GM21529 (cell line): ENCODE results near the gene NCAPD2.
"Not testable (repeated sequence)": the region's sequence is repeated elsewhere in the genome, so short reads cannot be mapped to it uniquely, and the experiment has no call there.

Experiments
- ATAC-seq: cut with Tn5 transposase; IDR thresholded peaks from one replicate; pipeline ENCODE4 v1.9.1; 2021; ENCODE audit not compliant: unreplicated experiment

The NCAPD2 gene

DNA sequence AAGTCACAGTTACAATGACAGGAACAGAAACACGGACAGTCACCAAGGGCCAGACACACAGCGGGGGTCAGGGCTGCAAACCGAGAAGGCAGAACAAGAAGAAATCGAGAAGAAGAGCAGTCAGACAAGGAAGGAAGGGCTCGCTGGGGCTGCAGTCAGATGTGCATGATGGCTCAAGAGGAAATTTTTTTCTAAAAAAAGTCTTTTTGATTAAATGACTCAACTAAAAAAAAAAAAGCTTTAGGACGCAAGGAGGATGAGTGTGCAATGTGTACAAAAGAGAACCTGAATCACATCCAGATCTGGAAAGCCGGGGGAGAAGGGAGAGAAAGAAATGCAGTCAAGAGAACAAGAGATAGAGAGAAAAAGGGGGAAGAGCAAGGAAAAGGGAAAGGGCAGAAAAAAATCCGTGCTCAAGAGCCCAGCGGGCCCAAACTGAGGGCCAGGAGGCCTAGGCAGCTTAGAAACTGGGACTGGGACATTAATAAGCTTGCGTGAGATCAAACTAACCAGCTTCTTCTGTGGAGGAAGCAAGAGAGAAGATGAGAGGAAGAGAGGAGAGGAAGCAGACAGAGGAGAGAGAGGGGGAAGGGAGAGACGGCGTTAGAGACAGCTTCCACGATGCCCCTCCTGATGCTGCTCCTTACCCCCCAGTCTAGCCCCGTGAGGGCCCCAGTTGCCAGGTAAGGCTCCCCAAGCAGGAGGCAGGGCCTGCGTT is 55.2 kb downstream of the NCAPD2 start:
- no peak for ATAC-seq

DNA sequence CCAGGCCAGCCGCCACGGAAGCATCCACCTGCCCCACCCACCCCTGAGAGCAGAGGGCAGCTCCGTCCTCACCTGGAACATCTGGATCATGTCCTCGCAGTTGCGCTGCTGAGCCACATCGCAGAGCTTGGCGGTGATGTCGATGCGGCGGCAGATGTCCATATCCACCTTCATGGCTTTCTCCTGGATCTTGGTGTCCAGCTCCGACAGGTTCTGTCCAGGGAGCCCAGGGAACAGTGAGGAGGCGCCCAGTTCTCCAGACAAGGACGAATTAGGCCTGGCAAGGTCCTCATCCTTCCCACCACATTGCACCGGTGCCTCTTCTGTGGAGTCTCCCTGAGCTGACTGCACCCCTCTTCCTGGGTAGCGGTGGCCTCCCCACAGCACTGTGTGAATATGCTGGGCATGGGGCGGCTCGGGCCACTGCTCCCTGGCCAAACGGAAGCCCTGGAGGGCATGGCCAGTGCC is 55.8 kb downstream of the NCAPD2 start:
- no peak for ATAC-seq

DNA sequence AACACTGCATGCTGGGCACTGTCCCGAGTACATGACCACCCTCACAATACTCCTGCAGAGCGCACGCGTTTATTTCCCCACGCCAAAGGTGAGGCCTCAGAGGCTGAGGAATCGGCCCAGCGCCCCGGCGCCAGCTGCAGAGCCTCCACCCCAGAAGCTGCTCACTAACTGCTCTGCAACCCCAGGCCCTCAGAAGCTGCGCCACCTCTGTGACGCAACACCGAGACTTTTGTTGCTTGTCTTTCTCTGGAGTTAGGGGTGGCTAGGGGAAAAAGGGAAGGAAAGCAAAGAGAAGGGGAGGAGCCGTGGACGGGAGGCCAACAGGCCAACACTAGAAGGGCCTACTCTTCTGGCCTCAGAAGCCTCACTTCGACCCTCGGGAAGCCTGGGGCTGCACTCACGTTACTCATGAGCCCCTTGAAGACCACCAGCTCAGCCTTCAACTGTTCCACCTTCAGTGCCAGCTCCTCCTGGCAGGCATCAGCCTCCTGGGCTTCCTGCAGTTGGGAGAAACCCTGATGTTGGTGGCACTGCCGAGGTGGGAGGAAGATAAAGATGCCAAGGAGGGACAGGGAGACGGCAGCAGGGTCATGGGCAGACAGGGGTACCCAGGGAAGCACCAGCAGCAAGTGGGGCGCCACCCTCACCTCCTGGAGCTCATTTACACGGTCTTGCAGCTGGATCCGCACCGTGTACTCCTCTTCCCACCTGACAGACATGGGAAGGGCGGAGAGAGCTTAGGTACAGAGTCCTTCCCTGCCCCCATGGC is 56.6 kb downstream of the NCAPD2 start:
- no peak for ATAC-seq

DNA sequence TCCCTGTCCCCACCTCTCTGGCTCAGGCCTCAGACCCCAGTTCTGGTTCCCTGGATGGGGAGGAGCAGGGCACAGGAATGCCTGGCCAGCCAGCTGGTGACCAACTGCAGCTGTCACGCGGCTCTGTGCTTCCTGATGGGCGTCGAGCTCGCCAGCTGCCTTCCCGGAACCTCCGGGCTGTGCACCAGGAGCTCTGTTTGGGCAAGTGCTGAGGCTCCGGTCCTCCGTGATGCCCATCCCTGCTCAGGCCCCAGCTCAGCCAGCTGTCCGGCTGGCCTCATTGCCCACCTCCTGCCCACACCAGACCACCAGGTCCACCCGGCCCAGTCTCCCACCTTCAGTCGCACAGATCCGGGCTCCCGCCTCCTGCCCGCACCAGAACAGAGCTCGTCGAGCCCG is 57.2 kb downstream of the NCAPD2 start:
- ATAC-seq, result no peak

DNA sequence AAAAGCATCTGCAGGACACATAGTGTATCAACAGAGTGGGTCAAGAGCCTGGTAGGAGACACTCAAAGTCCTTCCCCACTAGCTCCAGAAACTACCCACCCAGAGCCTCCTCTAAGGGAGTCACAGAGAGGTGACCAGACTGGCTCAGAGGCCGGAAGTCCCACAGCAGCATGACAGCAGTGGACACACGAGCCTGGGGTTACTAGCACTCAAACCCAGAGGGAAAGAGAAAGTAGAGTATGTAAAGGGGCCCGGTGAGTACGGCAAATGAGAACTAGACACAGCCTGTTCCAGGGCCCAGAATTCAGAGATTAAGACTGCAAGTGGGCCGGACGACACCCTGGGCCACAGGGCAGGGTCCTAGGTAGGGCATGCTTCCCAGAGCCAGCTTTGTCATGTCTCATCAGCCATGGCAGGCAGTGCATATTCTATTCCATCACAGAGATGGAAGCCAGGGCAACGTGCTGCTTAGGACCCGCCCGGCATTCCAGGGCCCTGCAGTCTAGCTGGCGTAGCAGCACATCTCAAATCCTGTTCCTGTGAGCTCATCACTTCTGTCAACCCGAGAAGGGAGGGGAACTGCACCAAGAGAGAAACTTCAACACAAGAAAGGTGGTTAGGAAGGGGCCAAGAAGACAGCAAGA is 57.7 kb downstream of the NCAPD2 start:
- ATAC-seq, result no peak

DNA sequence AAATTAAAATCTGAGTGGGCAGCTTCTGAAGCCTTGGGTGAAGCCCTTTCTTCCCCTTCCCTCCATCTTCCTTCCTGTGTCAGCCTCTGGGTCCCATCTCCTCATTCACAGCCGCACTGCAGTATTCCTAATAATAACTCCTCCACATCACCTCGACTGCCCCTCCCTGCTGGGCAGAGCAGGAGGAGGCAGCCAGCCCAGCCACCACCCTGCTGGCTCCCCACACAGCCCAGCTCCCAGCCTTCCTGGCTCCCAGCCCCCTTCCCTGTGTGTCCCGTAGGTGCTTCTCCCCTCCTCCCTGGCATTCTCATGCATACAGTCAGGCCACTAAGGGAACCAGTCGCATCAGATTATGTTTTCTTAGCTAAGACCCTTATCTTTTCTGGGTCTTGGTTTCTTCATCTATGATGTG is 58.2 kb downstream of the NCAPD2 start:
- ATAC-seq, result no peak

DNA sequence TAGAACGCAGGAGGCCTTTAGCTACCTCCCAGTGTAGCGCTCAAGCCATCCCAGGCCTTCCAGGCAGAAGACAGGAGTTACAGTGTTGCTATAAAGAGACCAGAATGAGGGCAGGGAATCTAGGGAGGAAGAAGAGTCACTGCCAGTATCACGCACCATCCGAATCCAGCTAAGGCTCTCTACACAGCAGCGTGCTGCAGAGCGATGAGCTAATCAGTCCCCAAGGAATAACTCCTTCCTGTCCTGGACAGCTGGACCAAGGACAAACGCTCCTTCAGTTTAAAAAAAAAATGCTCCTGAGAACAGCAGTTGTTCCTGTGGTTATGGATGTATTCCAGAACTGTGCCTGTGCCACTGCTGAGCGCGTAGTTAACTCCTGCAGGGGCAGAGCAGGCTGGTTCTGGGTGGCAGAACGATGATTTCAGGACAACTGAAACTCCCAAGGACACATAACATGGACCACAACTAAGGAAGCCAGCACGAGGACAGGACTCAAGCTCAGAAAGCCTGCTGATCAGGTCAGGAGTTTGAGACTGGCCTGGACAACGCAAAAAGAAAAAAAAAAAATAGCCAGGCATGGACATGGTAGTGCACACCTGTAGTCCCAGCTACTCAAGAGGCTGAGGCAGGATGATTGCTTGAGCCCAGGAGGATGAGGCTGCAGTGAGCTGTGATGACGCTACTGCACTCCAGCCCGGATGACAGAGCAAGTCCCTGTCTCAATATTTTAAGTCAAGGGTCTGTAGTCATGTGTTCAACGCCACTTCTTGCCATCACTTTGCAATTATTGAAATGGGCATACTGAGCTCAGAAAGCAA is 59.4 kb downstream of the NCAPD2 start:
- no peak for ATAC-seq

DNA sequence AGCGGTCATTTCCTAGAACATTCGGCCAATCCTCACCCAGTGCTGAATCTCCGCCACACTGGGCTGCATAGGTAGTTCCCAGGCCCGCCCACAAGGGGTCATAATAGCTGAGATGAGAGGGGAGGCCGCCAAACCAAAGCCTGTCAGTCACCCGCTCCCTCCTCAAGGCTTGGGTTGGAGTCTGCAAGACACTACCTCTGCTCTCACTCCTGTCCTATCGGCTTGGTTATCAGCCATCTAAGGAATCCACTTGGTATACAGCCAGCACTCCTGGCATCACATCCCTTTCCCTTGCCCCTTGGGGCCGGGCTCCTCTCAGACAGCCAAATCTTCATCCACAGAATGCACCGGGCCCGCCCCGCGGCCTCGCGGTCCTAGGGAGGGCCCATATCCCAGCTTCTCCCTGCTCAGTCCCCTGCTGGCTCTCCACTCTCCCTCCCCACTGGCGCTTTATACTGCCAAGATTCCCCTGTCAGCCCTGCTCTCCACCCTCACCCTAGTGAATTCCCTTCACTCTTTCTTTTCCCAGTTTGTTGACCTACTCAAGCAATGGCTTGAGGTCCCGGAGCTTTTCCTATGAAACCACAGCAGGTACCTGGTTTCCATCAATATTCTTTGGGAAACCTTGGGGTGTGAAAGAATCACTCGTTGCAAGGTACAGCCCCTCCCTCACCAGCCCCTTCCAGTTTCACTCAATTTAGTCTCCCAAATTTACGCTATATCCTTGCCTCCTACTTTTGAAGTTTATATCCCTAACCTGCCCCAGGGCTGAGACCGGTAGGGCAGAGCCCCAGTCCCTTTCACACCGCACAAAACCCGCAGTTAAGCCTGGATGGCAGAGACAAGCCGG is 60.5 kb downstream of the NCAPD2 start:
- peak; percentile 56 for ATAC-seq

DNA sequence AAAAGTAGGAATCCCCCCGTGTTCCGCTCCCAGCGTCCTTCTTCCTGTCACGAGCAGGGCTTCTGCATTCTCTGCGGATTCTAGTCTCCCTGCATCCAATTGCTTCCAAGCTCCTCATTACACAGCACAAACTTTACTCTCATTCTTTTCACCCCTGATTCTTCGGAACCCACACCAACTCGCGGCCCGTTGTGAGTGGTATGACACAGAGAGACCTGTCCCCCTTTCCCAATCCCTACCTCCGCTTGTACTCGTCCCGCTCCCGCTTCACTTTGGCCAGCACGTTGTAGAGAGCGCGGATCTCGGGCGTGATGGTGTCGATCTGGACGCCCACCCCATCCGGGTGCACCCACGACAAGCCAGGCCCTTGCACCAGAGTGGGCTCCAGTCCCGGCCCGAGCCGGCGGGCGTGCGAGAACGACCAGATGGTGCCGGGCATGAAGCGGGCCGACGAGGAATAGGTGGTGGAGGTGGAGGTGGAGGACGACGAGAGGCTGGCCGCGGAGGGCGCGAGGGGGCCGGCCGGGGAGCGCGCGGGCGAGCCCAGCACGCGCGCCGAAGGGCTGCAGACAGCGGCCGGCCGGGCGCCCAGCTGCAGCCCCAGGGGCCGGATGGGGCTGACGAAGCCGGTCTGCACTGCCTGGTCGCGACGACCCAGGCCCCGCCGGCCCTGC is 61.3 kb downstream of the NCAPD2 start:
- ATAC-seq, result peak; percentile 11

DNA sequence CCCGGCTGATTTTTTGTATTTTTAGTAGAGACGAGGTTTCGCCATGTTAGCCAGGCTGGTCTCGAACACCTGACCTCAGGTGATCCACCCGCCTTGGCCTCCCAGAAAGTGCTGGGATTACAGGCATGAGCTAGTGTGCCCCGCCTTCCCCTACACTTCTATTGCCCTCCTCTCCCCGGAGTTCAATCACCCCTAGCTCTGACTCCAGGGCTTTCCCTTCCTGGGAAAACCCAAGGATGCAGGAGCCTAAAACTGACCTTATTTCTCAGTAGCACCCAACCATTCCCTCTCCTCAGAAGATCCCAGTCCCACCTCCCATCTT is 62.6 kb downstream of the NCAPD2 start:
- ATAC-seq, result not testable (repeated sequence)

DNA sequence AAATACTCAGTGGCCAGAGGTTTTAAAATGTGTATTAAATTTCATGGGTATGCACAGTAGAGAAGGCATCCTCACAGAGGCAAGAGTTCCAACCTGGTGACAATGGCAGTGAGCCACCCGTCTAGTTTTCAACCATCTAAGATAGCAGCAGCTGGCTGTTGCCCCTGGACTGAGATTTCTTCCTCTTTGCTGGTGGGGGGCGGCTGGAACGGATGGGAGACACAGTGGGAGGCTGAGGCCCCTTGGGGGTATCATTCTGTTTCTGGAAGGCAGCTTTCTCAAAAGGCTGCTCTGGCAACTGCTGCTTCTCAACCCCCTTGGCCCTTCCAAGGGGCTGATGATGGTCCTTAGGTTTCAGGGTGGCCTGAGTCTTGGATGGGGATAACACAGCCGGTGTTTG is 63.0 kb downstream of the NCAPD2 start:
- ATAC-seq, result no peak

DNA sequence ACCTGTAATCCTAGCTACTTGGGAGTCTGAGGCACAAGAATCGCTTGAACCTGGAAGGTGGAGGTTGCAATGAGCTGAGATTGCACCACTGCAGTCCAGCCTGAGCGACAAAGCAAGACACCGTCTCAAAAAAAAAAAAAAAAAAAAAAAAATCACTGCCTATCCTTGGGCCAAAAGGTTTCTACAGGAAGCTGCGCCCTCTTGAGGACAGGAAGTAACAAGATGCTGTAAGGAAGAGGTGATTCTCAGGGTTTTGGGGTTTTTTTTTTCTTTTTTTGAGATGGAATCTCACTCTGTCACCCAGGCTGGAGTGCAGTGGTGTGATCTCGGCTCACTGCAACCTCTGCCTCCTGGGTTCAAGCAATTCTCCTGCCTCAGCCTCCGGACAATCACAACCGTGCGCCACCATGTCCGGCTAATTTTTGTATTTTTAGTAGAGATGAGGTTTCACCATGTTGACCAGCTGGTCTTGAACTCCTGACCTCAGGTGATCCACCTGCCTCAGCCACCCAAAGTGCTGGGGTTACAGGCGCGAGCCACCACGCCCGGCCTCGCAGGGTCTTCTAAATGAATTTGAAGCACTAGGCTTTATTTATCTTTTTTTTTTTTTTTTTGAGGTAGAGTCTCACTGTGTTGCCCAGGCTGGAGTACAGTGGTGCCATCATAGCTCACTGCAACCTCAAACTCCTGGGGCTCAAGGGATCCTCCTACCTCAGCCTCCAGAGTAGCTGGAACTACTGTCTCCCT is 64.3 kb downstream of the NCAPD2 start:
- not testable (repeated sequence) for ATAC-seq

DNA sequence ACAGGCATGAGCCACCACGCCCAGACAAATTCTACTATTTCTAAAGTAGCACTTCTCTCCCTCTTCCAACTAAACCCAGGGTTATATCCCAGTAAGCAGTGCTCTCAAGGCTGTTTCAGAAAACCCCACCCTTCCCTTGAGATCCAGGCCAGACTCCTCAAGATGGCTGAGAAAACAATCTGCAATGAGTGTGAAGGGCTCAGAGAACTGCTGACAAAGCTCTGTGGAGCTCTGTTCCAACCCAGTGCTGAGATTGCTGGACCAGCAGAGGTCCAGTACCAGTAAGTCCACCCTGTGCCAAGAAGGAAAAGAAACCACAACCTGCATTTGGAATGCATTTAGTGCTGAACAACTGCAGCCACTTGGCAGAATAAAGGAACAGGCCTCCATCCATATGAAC is 65.6 kb downstream of the NCAPD2 start:
- no peak for ATAC-seq

DNA sequence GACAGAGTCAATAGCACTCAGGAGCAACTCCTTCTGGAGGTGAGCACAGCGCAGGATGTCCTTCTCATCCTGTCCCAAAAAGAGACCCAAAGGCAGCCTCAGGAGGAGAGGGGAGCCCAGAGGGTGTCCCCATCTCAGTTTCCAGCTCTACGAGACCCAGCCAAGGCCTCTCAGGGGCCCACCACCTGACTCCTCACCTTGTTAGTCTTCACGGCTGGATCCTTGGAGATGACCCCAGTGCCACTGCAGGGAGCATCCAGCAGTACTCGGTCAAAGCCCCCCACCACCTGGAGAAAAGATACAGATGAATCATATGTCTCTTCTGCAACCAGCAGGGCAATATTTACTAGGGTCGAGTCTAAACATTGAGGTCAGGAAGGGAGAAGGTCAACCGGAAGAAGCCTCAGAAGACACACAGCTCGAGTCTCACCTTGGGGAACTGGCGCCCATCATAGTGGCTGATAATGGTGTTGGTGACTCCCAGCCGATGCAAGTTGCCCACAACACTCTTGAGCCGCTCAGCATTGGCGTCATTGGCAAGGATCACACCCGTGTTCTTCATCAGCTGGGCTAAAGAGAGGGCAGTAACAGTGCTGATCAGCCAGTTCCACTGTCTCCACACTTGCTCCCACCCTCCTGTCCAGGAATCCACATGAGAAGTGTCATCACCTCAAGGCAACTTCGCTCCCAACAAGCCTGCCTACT is 66.8 kb downstream of the NCAPD2 start:
- no peak for ATAC-seq

DNA sequence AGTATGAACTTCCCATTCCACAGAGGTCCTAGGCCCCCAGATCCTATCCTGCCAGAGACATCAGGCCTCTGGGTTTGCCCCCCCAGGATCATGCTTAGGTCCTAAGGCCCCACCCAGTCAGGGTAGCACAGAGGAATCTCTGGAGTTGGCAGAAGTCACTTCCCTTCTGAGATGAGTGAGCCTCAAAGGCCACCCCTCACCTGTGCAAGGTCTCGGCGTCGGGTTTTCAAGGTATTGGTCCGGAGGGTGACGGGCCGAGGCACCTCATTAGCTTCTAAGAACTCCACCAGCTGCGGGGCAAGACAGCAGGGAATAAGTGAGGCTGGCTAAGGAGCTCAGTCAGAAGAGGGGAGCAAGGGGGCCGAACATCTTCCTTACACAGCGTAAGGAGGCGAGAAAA is 69.0 kb downstream of the NCAPD2 start:
- no peak for ATAC-seq

DNA sequence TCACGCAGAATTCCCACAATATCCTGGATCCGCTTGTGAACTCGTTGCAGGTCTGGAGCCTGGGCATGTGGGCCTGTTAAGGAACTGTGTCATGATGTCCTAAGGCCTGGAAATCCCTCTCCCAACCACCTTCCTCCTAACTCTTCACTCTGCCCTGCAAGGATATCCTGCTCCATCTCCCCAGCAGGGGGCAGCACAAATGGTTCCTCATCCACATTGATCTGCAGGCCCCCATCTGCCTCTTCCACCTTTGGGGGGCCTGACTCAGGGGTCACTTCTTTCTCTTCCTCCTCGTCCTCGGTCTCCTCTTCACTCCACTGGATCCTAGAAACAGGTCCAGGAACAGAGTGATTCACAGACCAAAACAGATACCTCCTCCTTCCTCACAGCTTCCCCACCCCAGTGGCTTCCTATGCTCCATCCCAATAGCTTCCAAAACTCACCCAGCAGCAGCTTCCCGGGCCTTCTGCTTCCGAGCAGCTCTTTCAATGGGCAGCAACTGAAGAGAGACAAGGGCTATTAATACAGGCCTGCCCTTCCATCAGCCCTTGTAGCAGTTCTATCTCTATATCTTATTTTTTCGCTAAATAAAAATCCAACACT is 69.6 kb downstream of the NCAPD2 start:
- ATAC-seq, result no peak

DNA sequence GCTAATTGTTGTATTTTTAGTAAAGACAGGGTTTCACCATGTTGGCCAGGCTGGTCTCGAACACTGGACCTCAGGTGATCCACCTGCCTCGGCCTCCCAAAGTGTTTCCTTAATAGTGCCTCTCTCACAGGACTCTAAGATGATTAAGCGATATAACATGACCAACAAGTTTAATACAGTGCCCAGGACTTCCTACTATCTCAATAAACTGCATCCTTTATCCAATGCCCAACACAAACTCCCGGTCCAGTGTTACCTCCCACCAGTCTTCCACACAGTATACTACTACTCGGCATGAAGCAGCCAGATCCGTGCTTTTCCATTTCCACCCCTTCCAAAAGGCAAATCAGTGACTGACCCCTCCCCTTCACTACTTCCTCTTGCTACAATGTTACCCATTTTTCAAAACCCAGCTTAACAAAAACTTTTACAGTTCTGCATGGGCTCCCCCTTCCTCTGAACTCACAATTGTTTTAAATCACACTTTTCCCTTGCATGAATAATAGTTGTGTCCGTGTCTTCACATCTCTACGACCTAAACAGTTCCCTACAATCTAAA is 73.3 kb downstream of the NCAPD2 start:
- no peak for ATAC-seq

DNA sequence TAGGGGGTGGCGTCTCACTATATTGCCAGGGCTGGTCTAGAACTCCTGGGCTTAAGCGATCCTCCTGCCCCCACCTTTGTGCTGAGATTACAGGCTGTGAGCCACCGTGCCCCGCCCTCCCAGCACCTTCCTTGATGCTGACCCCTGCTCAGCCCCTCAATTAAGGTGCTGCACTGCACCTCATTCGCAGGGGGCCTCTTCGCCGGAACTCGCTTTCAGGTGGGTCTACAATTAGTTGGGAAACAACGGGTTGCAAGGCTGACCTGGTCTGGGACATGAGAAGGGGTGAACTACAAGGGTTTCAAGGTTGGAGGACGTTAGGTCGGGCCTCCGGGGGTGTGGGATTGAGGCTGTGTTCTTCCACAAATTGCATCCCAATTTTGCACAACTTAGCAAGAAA is 75.4 kb downstream of the NCAPD2 start:
- ATAC-seq, result no peak
